Endothelial cell of umbilical vein (primary cell): ENCODE measurements around the gene ANKRD35. TPM values are rescaled to one million over a fixed set of nuclear protein-coding genes. Genes with fewer than 3 reads are reported as not detected.

Experiments used
- BruUV-seq: library from RNA; stranded (reverse); fragments of 400-500 nt; replicated peaks from 2 replicates; lab custom pipeline; 2021; lab: Mats Ljungman, UMichigan
- CTCF ChIA-PET: fragments of 300-600, 350-600 bp; sonication (Branson Sonifier 250); formaldehyde crosslinking; loops from one replicate; lab custom pipeline; 2021; ENCODE audit warnings: antibody characterized with exemption, inconsistent platforms; lab: Charles Lee
- POLR2A ChIA-PET: fragments of 300-600, 350-600 bp; sonication (Branson Sonifier 250); formaldehyde crosslinking; loops from one replicate; lab custom pipeline; 2021; ENCODE audit warnings: antibody characterized with exemption, inconsistent platforms; lab: Charles Lee
- DNase-seq: peaks from one replicate; pipeline ENCODE4 v3.0.0-alpha.2; 2011; ENCODE audit warnings: low read depth, low spot score
- FAIRE-seq: peaks from 2 replicates; lab custom pipeline; 2011; peaks lifted over from hg19 to GRCh38; lab: Jason Lieb, UNC
- H2AFZ ChIP-seq: 2 replicates; pipeline ENCODE4 v1.6.0; 2012; ENCODE audit warnings: low read depth, low read length, control low read depth, inconsistent platforms
- H3K27ac ChIP-seq: 2 replicates; pipeline ENCODE4 v1.5.1; 2011; ENCODE audit warnings: low read depth, mild to moderate bottlenecking, control low read depth, low read length, moderate library complexity; ENCODE audit not compliant: insufficient read depth
- H3K27me3 ChIP-seq, 2 experiments: 2 replicates each; pipeline versions ENCODE4 v1.6.0 to v1.6.1; 2011; ENCODE audit warnings: low read length in 2 of 2, mixed read lengths in 1 of 2; ENCODE audit not compliant: control insufficient read depth in 2 of 2, insufficient read depth in 2 of 2
- H3K36me3 ChIP-seq, 2 experiments: 2 replicates in 1 of 2; 3 replicates in 1 of 2; pipeline ENCODE4 v1.5.1; 2011; ENCODE audit warnings: low read length in 2 of 2, mild to moderate bottlenecking in 1 of 2, moderate library complexity in 1 of 2; ENCODE audit not compliant: control insufficient read depth in 2 of 2, insufficient read depth in 2 of 2; ENCODE audit errors: extremely low read depth in 1 of 2
- H3K4me1 ChIP-seq: 3 replicates; pipeline ENCODE4 v1.5.1; 2011; ENCODE audit warnings: mild to moderate bottlenecking, low read length; ENCODE audit not compliant: control insufficient read depth, insufficient read depth; ENCODE audit errors: extremely low read depth
- H3K4me2 ChIP-seq: 2 replicates; pipeline ENCODE4 v1.6.1; 2011; ENCODE audit warnings: low read length, control low read depth, mixed read lengths; ENCODE audit not compliant: insufficient read depth
- H3K4me3 ChIP-seq, 3 experiments: fragments of 200-600 bp in 1 of 3; sonication (generic), shearing (Covaris generic) in 1 of 3; replicated peaks in 1 of 3; 2 replicates each; pipeline ENCODE4 v1.5.1; 2011 to 2016; ENCODE audit warnings: control low read depth in 3 of 3, low read length in 3 of 3, mild to moderate bottlenecking in 2 of 3, inconsistent platforms in 1 of 3, low read depth in 1 of 3, moderate library complexity in 1 of 3; ENCODE audit not compliant: insufficient read depth in 1 of 3
- H3K79me2 ChIP-seq: 2 replicates; pipeline ENCODE4 v1.6.0; 2012; ENCODE audit warnings: low read length, inconsistent platforms; ENCODE audit not compliant: control insufficient read depth, insufficient read depth
- H3K9ac ChIP-seq: replicated peaks from 2 replicates; pipeline ENCODE3; 2011; ENCODE audit warnings: low read length, control low read depth; ENCODE audit not compliant: insufficient read depth; ENCODE audit errors: extremely low read depth
- H3K9me1 ChIP-seq: replicated peaks from 3 replicates; pipeline ENCODE4 v1.6.0; 2011; ENCODE audit warnings: mild to moderate bottlenecking, low read length; ENCODE audit not compliant: control insufficient read depth, insufficient read depth; ENCODE audit errors: extremely low read depth
- H3K9me3 ChIP-seq: replicated peaks from 2 replicates; pipeline ENCODE4 v1.5.1; 2012; ENCODE audit warnings: low read length, inconsistent platforms; ENCODE audit not compliant: control insufficient read depth, insufficient read depth
- H4K20me1 ChIP-seq: replicated peaks from 2 replicates; pipeline ENCODE3; 2011; ENCODE audit warnings: mild to moderate bottlenecking, low read length; ENCODE audit not compliant: control insufficient read depth, insufficient read depth; ENCODE audit errors: extremely low read depth
- CTCF ChIP-seq, 2 donors: IDR thresholded peaks; 1 replicate in 1 of 2; 2 replicates in 1 of 2; pipeline ENCODE4 v1.5.1; 2011; ENCODE audit warnings: low read length in 2 of 2, mild to moderate bottlenecking in 2 of 2, moderate library complexity in 2 of 2, control low read depth in 1 of 2, inconsistent platforms in 1 of 2, low read depth in 1 of 2; ENCODE audit not compliant: insufficient read depth in 1 of 2; ENCODE audit errors: extremely low read depth in 1 of 2
- MYC ChIP-seq: IDR thresholded peaks from one replicate; pipeline ENCODE4 v1.6.1; 2011; ENCODE audit warnings: mild to moderate bottlenecking, low read depth, low read length
- POLR2A ChIP-seq: IDR thresholded peaks from 2 replicates; pipeline ENCODE4 v1.6.1; 2012; ENCODE audit warnings: low read depth, mild to moderate bottlenecking, control low read depth, low read length
- dilution Hi-C: fragments of 300-500 bp; cut with MboI; formaldehyde crosslinking; loops from one replicate; pipeline ENCODE4 v1.15.0; 2019; ENCODE audit warnings: low sequenced_read_pairs; ENCODE audit not compliant: extremely low pct_ligation_motif_present
- intact Hi-C: fragments of 100-400 bp; cut with micrococcal nuclease; formaldehyde crosslinking; loops from one replicate; pipeline ENCODE4 v1.10.0; 2022
- polyA plus RNA-seq, 4 experiments: library from polyadenylated mRNA; depleted of rRNA in 3 of 4; stranded (reverse) in 3 of 4; unstranded in 1 of 4; fragments of >200 nt; gene quantifications; 2 replicates each; pipeline versions ENCODE4 v1.2.1 to v1.2.3, GENCODE V29; 2011 to 2012; ENCODE audit warnings: missing spikeins in 1 of 4
- total RNA-seq: library from RNA; stranded (reverse); gene quantifications from 2 replicates; pipeline ENCODE4 v1.2.3, GENCODE V29; 2021

ANKRD35 gene
- total and polyA plus RNA-seq, 2 donors (not counting 3 experiments of a cell fraction or from before 2014, with no cell fraction given) = 0.15 to 0.20 TPM

DNA sequence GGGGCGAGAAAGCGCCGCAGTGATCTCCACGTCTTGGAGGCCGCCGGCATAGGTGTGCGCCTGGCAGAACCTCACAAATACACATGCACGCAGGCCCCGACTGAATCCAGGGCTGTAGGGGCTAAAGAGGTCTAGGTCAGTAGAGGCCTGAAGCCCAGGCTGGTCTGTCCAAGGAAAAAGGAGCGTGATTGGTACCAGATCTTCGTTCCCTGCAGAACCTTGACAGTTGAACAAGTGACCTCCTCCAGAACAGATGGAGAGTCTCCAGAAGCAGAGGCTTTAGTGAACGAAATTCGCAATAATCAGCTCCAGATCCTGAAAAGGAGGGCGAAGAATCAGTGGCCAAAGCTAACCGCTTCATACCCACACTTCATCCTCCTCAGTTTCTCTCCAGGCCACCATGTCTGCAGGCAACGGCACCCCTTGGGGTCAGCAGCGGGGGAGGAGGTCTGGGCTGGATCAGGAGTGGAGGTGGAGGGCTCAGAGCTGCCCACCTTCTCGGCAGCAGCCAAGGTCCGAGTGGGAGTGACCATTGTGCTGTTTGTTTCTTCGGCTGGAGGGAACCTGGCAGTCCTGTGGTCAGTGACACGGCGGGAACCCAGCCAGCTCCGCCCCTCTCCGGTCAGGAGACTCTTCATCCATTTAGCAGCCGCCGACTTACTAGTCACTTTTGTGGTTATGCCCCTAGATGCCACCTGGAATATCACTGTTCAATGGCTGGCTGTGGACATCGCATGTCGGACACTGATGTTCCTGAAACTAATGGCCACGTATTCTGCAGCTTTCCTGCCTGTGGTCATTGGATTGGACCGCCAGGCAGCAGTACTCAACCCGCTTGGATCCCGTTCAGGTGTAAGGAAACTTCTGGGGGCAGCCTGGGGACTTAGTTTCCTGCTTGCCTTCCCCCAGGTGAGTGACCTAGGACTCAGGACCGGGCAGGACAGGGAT, 33.6 kb upstream of the ANKRD35 start:
- Histone ChIP-seq H3K9ac (peak overlapping the region; percentile 76), H3K4me3 (peak overlapping the region; percentile 45 to 77 (median 62)), H2AFZ (peak overlapping the region; percentile 26), H3K27ac (peak overlapping the region; percentile 19), H3K4me1 (peaks cover 16% of the 10 kb centered on the region), H3K27me3 (no peaks in the 10 kb centered on the region), H4K20me1 (no peaks in the 10 kb centered on the region), H3K4me2 (peak overlapping the region; percentile 77), H3K9me3 (no peaks in the 10 kb centered on the region), H3K36me3 (peaks cover 2 to 3% of the 10 kb centered on the region in 2 experiments), H3K79me2 (peaks cover 7% of the 10 kb centered on the region), H3K9me1 (no peaks in the 10 kb centered on the region)
- CTCF ChIA-PET = interaction anchor here (0.7 to 1.9 kb wide), 10 partner anchors 8 to 88 kb away, joined by 3 to 28 read pairs (median 6); partner anchors contain the start of genes ANKRD34A, ITGA10, LIX1L and NUDT17
- no peak for TF ChIP-seq CTCF (IDR thresholded peaks at IDR 0.05; ENCODE audit: extremely low read depth in 1 of 2, insufficient read depth in 1 of 2, low read depth in 1 of 2, low read length in 2 of 2)
- no peak for TF ChIP-seq POLR2A
- TF ChIP-seq MYC = no peak
- peak; percentile 78 for FAIRE-seq
- DNase-seq = peak; percentile 68
- intact Hi-C loops = loop anchor here (2.0 kb wide), 2 partner anchors 38 to 60 kb away; partner anchors contain the start of gene PIAS3
- dilution Hi-C loops = no loop called here
- BruUV-seq = no TSS peak
- POLR2A ChIA-PET = interaction anchor here (0.7 to 1.5 kb wide), 6 partner anchors 8 to 82 kb away, joined by 3 to 6 read pairs (median 3); partner anchors contain the start of genes LIX1L, PIAS3 and RBM8A
